Adrenal gland (tissue), 12 donors: ENCODE measurements around the gene CRBN. TPM values are rescaled to one million over a fixed set of nuclear protein-coding genes. Genes with fewer than 3 reads are reported as not detected.

Experiments
- DNase-seq, 7 donors: peaks; one replicate each; pipeline ENCODE4 v3.0.0-alpha.2; 2019 to 2020
- H3K27ac ChIP-seq, 5 donors: fragments of 200-600 bp; sonication (generic) in 4 of 5; 1 replicate in 3 of 5; 2 replicates in 2 of 5; pipeline versions ENCODE4 v1.5.1 to v1.8.0; 2016 to 2020; ENCODE audit warnings: mild to moderate bottlenecking in 1 of 5
- H3K27me3 ChIP-seq: fragments of 200-600 bp; 2 replicates; pipeline ENCODE4 v1.8.0; 2021
- H3K36me3 ChIP-seq, 2 donors: fragments of 200-600 bp; replicated peaks in 1 of 2; 1 replicate in 1 of 2; 2 replicates in 1 of 2; pipeline versions ENCODE4 v1.5.1 to v1.8.0; 2018 to 2022
- H3K4me1 ChIP-seq, 2 donors: fragments of 200-600 bp; replicated peaks in 1 of 2; 1 replicate in 1 of 2; 2 replicates in 1 of 2; pipeline versions ENCODE4 v1.5.1 to v1.8.0; 2018 to 2021
- H3K4me3 ChIP-seq, 4 donors: fragments of 200-600 bp; sonication (generic) in 3 of 4; one replicate each; pipeline ENCODE4 v1.5.1; 2016 to 2018
- H3K9me3 ChIP-seq, 3 donors: fragments of 200-600 bp; sonication (generic) in 1 of 3; replicated peaks in 1 of 3; 1 replicate in 2 of 3; 2 replicates in 1 of 3; pipeline versions ENCODE4 v1.5.1 to v1.8.0; 2016 to 2021
- CTCF ChIP-seq, 6 experiments: fragments of 450-650 bp in 4 of 6; fragments of 200-600 bp in 2 of 6; sonication (generic) in 1 of 6; IDR thresholded peaks; 1 replicate in 5 of 6; 2 replicates in 1 of 6; pipeline versions ENCODE4 v1.5.1 to v1.8.0; 2016 to 2021; ENCODE audit warnings: antibody characterized with exemption in 6 of 6, mild to moderate bottlenecking in 2 of 6, moderate library complexity in 1 of 6
- POLR2A ChIP-seq, 2 donors: fragments of 450-650 bp; IDR thresholded peaks; one replicate each; pipeline ENCODE4 v1.6.1; 2017; ENCODE audit warnings: antibody characterized with exemption in 2 of 2, mild to moderate bottlenecking in 2 of 2, moderate library complexity in 1 of 2
- whole genome bisulfite sequencing, 4 donors: extraction: QIAGEN DNeasy Blood & Tissue Kit in 2 of 4; methylation state at CpG; one replicate each; pipeline versions ENCODE4 v1.1.5 to v1.1.7; 2013 to 2017; 5-methylcytosine and 5-hydroxymethylcytosine counted together
- intact Hi-C, 2 donors: fragments of 100-400 bp; cut with DNase I; formaldehyde crosslinking; loops; one replicate each; pipeline versions ENCODE4 v1.14.1 to v1.15.0; 2022 to 2023
- polyA plus RNA-seq, 3 donors: library from polyadenylated mRNA; stranded (reverse); fragments of 200-250 nt in 2 of 3; fragments of 350-450 nt in 1 of 3; fragmentation: Illumina TruSeq in 1 of 3; extraction: RNeasy Lipid Tissue Mini Kit (QIAGEN cat#74804) in 1 of 3; gene quantifications; one replicate each; pipeline ENCODE4 v1.2.3, GENCODE V29; 2013 to 2014
- total RNA-seq, 9 donors: library from RNA; depleted of rRNA in 4 of 9; stranded (reverse); fragments of >200 nt in 4 of 9; fragments of 120-200 nt in 1 of 9; fragmentation: NEBNext Ultra II Directional in 1 of 9; extraction: Animal tissue kit (Norgen Biotek cat#: 25700) in 1 of 9; gene quantifications; one replicate each; pipeline versions ENCODE4 v1.1.0 to v1.2.4, GENCODE V29; 2013 to 2023
- donor health status: healthy with polysubstance abuse.
- donor health status: Bipolar disorder and iron deficiency.
- donor health status: DM: yes; HTN: yes; CAD: no.
- donor health status: DM: no; HTN: no; CAD: no.
- donor health status: DM: no; HTN: no; CAD: no.
- donor health status: DM: yes; HTN: yes; CAD: no.

CRBN gene
- total and polyA plus RNA-seq, 12 donors, result 24.8 to 68.7 (median 48.4) TPM

- Histone ChIP-seq H3K4me1 (peaks cover 2 to 16% of the 10 kb centered on the region in 2 donors), H3K4me3 (peak overlapping the region in 1 of 4 donors; percentile 22)
Observed at GRCh38 chr3:3172627-3173026, 6.9 kb downstream of the CRBN start.

GRCh38 chr3:3170998-3171397, 8.5 kb downstream of the CRBN start:
- intact Hi-C loops, result no loop called here
- no peaks in the 10 kb centered on the region for H3K9me3 ChIP-seq
- no peak overlapping the region for H3K27ac ChIP-seq
- peaks cover 0 to 81% of the 10 kb centered on the region in 2 donors for H3K36me3 ChIP-seq
- no peaks in the 10 kb centered on the region for H3K27me3 ChIP-seq
- no peak for DNase-seq
- TF ChIP-seq POLR2A (IDR thresholded peaks at IDR 0.05) (no peak), CTCF (IDR thresholded peaks at IDR 0.05) (peak in 5 of 6 experiments; percentile 22 to 46 (median 40))
- H3K4me3 ChIP-seq, result no peak overlapping the region
- 48 to 55% (median 49%) methylated on average over 5 of the region's 5 CpGs for WGBS, 4 donors
- peaks cover 0 to 7% of the 10 kb centered on the region in 2 donors for H3K4me1 ChIP-seq

More at GRCh38 chr3:3172627-3173026, 6.9 kb downstream of the CRBN start:
- Histone ChIP-seq H3K27ac (peak overlapping the region; percentile 46 to 80 (median 72)), H3K9me3 (no peaks in the 10 kb centered on the region), H3K36me3 (peaks cover 0 to 65% of the 10 kb centered on the region in 2 donors), H3K27me3 (no peaks in the 10 kb centered on the region)
- TF ChIP-seq POLR2A (IDR thresholded peaks at IDR 0.05) (no peak), CTCF (IDR thresholded peaks at IDR 0.05) (no peak)
- WGBS, 4 donors, result 32 to 45% (median 40%) methylated on average over 1 of the region's 1 CpG
- DNase-seq, result no peak
- intact Hi-C loops, result no loop called here

- TF ChIP-seq CTCF (IDR thresholded peaks at IDR 0.05), result no peak
- TF ChIP-seq POLR2A (IDR thresholded peaks at IDR 0.05), result no peak
- intact Hi-C loops, result no loop called here
- H3K27ac ChIP-seq, result no peak overlapping the region
- DNase-seq, result no peak
- no peaks in the 10 kb centered on the region for H3K9me3 ChIP-seq
- H3K4me1 ChIP-seq, result peaks cover 0 to 8% of the 10 kb centered on the region in 2 donors
- H3K4me3 ChIP-seq, result no peak overlapping the region
- peaks cover 0 to 84% of the 10 kb centered on the region in 2 donors for H3K36me3 ChIP-seq
- no peaks in the 10 kb centered on the region for H3K27me3 ChIP-seq
- WGBS, 4 donors, result 88 to 93% (median 92%) methylated on average over 3 of the region's 3 CpGs
Observed at GRCh38 chr3:3165650-3166049, 13.8 kb downstream of the CRBN start.

- 63 to 67% (median 66%) methylated on average over 3 of the region's 3 CpGs for WGBS, 4 donors
Observed at GRCh38 chr3:3165241-3165640, 14.2 kb downstream of the CRBN start.

More at GRCh38 chr3:3165241-3165640, 14.2 kb downstream of the CRBN start:
- Histone ChIP-seq H3K4me3 (no peak overlapping the region), H3K36me3 (peaks cover 0 to 80% of the 10 kb centered on the region in 2 donors), H3K27me3 (no peaks in the 10 kb centered on the region), H3K4me1 (peaks cover 0 to 8% of the 10 kb centered on the region in 2 donors), H3K27ac (no peak overlapping the region), H3K9me3 (no peaks in the 10 kb centered on the region)
- intact Hi-C loops, result no loop called here
- TF ChIP-seq POLR2A (IDR thresholded peaks at IDR 0.05) (no peak), CTCF (IDR thresholded peaks at IDR 0.05) (no peak)
- DNase-seq, result no peak
